NB4 (cell line): ENCODE measurements around the gene GPC5.

Experiments used
- DNase-seq: peaks from one replicate; pipeline ENCODE4 v3.0.0; 2010; ENCODE audit warnings: low read depth
- H3K4me3 ChIP-seq: one replicate; pipeline ENCODE4 v1.5.1; 2011; ENCODE audit warnings: mild to moderate bottlenecking, low read depth, low read length, moderate library complexity
- CTCF ChIP-seq: IDR thresholded peaks from one replicate; pipeline ENCODE4 v1.5.1; 2012; ENCODE audit warnings: low read depth, low read length
- MAX ChIP-seq: IDR thresholded peaks from 2 replicates; pipeline ENCODE4 v1.6.1; 2011; ENCODE audit warnings: low read depth, low read length
- MYC ChIP-seq: IDR thresholded peaks from 2 replicates; pipeline ENCODE4 v1.6.1; 2011; ENCODE audit warnings: low read depth, low read length
- POLR2A ChIP-seq: IDR thresholded peaks from 2 replicates; pipeline ENCODE4 v1.6.1; 2011; ENCODE audit warnings: mild to moderate bottlenecking; ENCODE audit not compliant: insufficient read length; ENCODE audit errors: extremely low read depth

GPC5 gene

GRCh38 chr13:91690944-91691343, 292.5 kb downstream of the GPC5 start:
- no peak overlapping the region for H3K4me3 ChIP-seq
- TF ChIP-seq POLR2A, result no peak
- TF ChIP-seq MAX, result no peak
- TF ChIP-seq CTCF, result no peak
- TF ChIP-seq MYC, result no peak
- no peak for DNase-seq

- DNase-seq, result no peak
- TF ChIP-seq MYC (no peak), CTCF (no peak), MAX (no peak), POLR2A (no peak)
- H3K4me3 ChIP-seq, result no peak overlapping the region
These were observed 295.0 kb downstream of the GPC5 start for GRCh38 chr13:91693466-91693865.

- no peak overlapping the region for H3K4me3 ChIP-seq
- TF ChIP-seq MAX (no peak), POLR2A (no peak), MYC (no peak), CTCF (no peak)
- DNase-seq, result no peak
These were observed 299.9 kb downstream of the GPC5 start for GRCh38 chr13:91698308-91698707.

GRCh38 chr13:91698767-91699166, 300.3 kb downstream of the GPC5 start:
- TF ChIP-seq MYC (no peak), POLR2A (no peak), MAX (no peak), CTCF (no peak)
- DNase-seq, result no peak
- no peak overlapping the region for H3K4me3 ChIP-seq

GRCh38 chr13:91699863-91700262, 301.4 kb downstream of the GPC5 start:
- H3K4me3 ChIP-seq, result no peak overlapping the region
- no peak for DNase-seq
- TF ChIP-seq MYC (no peak), MAX (no peak)

- H3K4me3 ChIP-seq, result no peak overlapping the region
- TF ChIP-seq MAX (no peak), POLR2A (no peak), MYC (no peak), CTCF (no peak)
- no peak for DNase-seq
These were observed 303.6 kb downstream of the GPC5 start for GRCh38 chr13:91701975-91702374.
